Panc1 (cell line): ENCODE results near the gene SPINT1. TPM values are rescaled to one million over a fixed set of nuclear protein-coding genes. Genes with fewer than 3 reads are reported as not detected.
A peak's percentile ranks its signal among the peaks of the same experiment; 100 is the strongest.

ENCODE experiments used
- ATAC-seq: fragments of 200-7000 bp; cut with Tn5 transposase; 2 replicates; pipeline ENCODE4 v1.9.1; 2020; ENCODE audit warnings: mild to moderate bottlenecking, moderate library complexity
- BruUV-seq: library from RNA; stranded (reverse); fragments of 400-500 nt; replicated peaks from 2 replicates; lab custom pipeline; 2021; lab: Mats Ljungman, UMichigan
- CTCF ChIA-PET: fragments of 300-600 bp; sonication (Branson Sonifier 250); formaldehyde crosslinking; loops from one replicate; lab custom pipeline; 2022; ENCODE audit warnings: antibody characterized with exemption; lab: Charles Lee
- POLR2A ChIA-PET: fragments of 300-600 bp; sonication (Branson Sonifier 250); formaldehyde crosslinking; loops from one replicate; lab custom pipeline; 2022; ENCODE audit warnings: antibody characterized with exemption; lab: Charles Lee
- DNase-seq: peaks from one replicate; pipeline ENCODE4 v3.0.0-alpha.2; 2010; ENCODE audit warnings: low read depth, low spot score
- H3K27ac ChIP-seq: 2 replicates; pipeline ENCODE4 v1.5.1; 2011; ENCODE audit warnings: mild to moderate bottlenecking, low read length, inconsistent platforms
- H3K27me3 ChIP-seq: fragments of 200-500 bp; sonication (Bioruptor generic); 2 replicates; pipeline ENCODE4 v1.6.0; 2014; ENCODE audit warnings: low read length, inconsistent platforms; ENCODE audit not compliant: control insufficient read depth, insufficient read depth
- H3K36me3 ChIP-seq: fragments of 200-500 bp; sonication (Bioruptor generic); 2 replicates; pipeline ENCODE4 v1.5.1; 2014; ENCODE audit warnings: inconsistent platforms, mild to moderate bottlenecking, low read length, moderate library complexity; ENCODE audit not compliant: control insufficient read depth, insufficient read depth
- H3K4me1 ChIP-seq: 2 replicates; pipeline ENCODE4 v1.5.1; 2011; ENCODE audit warnings: inconsistent platforms, mild to moderate bottlenecking, low read length, moderate library complexity; ENCODE audit not compliant: control insufficient read depth, insufficient read depth
- H3K4me3 ChIP-seq, 2 experiments: 2 replicates each; pipeline ENCODE4 v1.5.1; 2011 to 2012; ENCODE audit warnings: low read depth in 2 of 2, low read length in 2 of 2, mild to moderate bottlenecking in 2 of 2, inconsistent platforms in 1 of 2, moderate library complexity in 1 of 2
- H3K9me3 ChIP-seq: fragments of 200-500 bp; sonication (Bioruptor generic); 2 replicates; pipeline ENCODE4 v1.5.1; 2014; ENCODE audit warnings: low read depth, mild to moderate bottlenecking, inconsistent platforms, low read length, moderate library complexity; ENCODE audit not compliant: control insufficient read depth, insufficient read depth
- CTCF ChIP-seq: fragments of 450-650 bp; IDR thresholded peaks from 2 replicates; pipeline ENCODE4 v1.5.1; 2017; ENCODE audit warnings: mild to moderate bottlenecking
- POLR2AphosphoS5 ChIP-seq: IDR thresholded peaks from 2 replicates; pipeline ENCODE4 v1.6.1; 2012; ENCODE audit warnings: mild to moderate bottlenecking, low read depth, low read length, moderate library complexity
- REST ChIP-seq, 2 experiments: IDR thresholded peaks; 2 replicates each; pipeline ENCODE4 v1.6.1; 2011 to 2012; ENCODE audit warnings: low read depth in 2 of 2, control low read depth in 1 of 2, low read length in 1 of 2, mild to moderate bottlenecking in 1 of 2, moderate library complexity in 1 of 2; ENCODE audit not compliant: insufficient read depth in 1 of 2
- SIN3A ChIP-seq: IDR thresholded peaks from 2 replicates; pipeline ENCODE4 v1.6.1; 2012; ENCODE audit warnings: low read depth, mild to moderate bottlenecking, low read length, moderate library complexity, borderline replicate concordance; ENCODE audit not compliant: insufficient read depth
- TCF7L2 ChIP-seq: IDR thresholded peaks from 2 replicates; pipeline ENCODE4 v1.6.1; 2011; ENCODE audit warnings: mild to moderate bottlenecking, low read depth, low read length, inconsistent platforms
- in situ Hi-C: cut with HindIII; loops from 2 replicates; pipeline ENCODE4 v1.10.0; 2016; ENCODE audit warnings: low sequenced_read_pairs, low pct_unique_long_range_greater_than_20kb
- intact Hi-C: fragments of 100-400 bp; cut with micrococcal nuclease; formaldehyde crosslinking; loops from one replicate; pipeline ENCODE4 v1.10.0; 2022; ENCODE audit not compliant: unreplicated experiment
- total RNA-seq: library from RNA; stranded (reverse); gene quantifications from one replicate; pipeline ENCODE4 v1.2.1, GENCODE V29; 2021; ENCODE audit not compliant: unreplicated experiment

The SPINT1 gene
- total RNA-seq, 1 experiment from 2014 or later: 32.7 TPM

GRCh38 chr15:40808861-40809450, 34.9 kb upstream of the SPINT1 start:
- H3K4me3 ChIP-seq: peak overlapping the region; percentile 86 to 90
- no peaks in the 10 kb centered on the region for H3K36me3 ChIP-seq
- H3K27me3 ChIP-seq: no peaks in the 10 kb centered on the region
- CTCF ChIA-PET: interaction anchor here (0.5 kb wide), 1 partner anchor 15 kb away, joined by 6 read pairs; no protein-coding TSS in a partner anchor
- DNase-seq: no peak
- in situ Hi-C loops: no loop called here
- TF ChIP-seq SIN3A (no peak), POLR2AphosphoS5 (no peak), CTCF (no peak), REST (IDR thresholded peaks at IDR 0.05; ENCODE audit: insufficient read depth in 1 of 2, low read depth in 2 of 2, low read length in 1 of 2) (no peak), TCF7L2 (no peak)
- intact Hi-C loops: no loop called here
- H3K9me3 ChIP-seq: no peaks in the 10 kb centered on the region
- ATAC-seq: no peak
- peaks cover 10% of the 10 kb centered on the region for H3K4me1 ChIP-seq
- BruUV-seq: no TSS peak
- POLR2A ChIA-PET: no interaction called here
- H3K27ac ChIP-seq: peak overlapping the region; percentile 94; the same call in 1 of the 2 replicates

- Histone ChIP-seq H3K27ac (no peak overlapping the region), H3K4me3 (no peak overlapping the region), H3K27me3 (no peaks in the 10 kb centered on the region), H3K4me1 (peaks cover 13% of the 10 kb centered on the region), H3K36me3 (no peaks in the 10 kb centered on the region), H3K9me3 (no peaks in the 10 kb centered on the region)
- in situ Hi-C loops: no loop called here
- no TSS peak for BruUV-seq
- POLR2A ChIA-PET: no interaction called here
- CTCF ChIA-PET: no interaction called here
- ATAC-seq (no peak), DNase-seq (no peak)
- no peak for TF ChIP-seq REST (IDR thresholded peaks at IDR 0.05; ENCODE audit: insufficient read depth in 1 of 2, low read depth in 2 of 2, low read length in 1 of 2)
- TF ChIP-seq SIN3A: no peak
- no peak for TF ChIP-seq POLR2AphosphoS5
- no peak for TF ChIP-seq CTCF
- TF ChIP-seq TCF7L2: no peak
- intact Hi-C loops: no loop called here
Measured at GRCh38 chr15:40812721-40813425, 31.0 kb upstream of the SPINT1 start.
